MM.1S (cell line): Measurements from ENCODE around the gene DISC1.

Experiments used
- CTCF ChIP-seq: fragments of 300-600 bp; sonication (generic); IDR thresholded peaks from 2 replicates; pipeline ENCODE4 v1.5.1; 2016; ENCODE audit warnings: antibody characterized with exemption, low read length, mixed read lengths
- EZH2 ChIP-seq: fragments of 300-600 bp; sonication (generic); optimal IDR thresholded peaks from 2 replicates; pipeline ENCODE3; 2017; ENCODE audit warnings: low read depth, mild to moderate bottlenecking, antibody characterized with exemption, low read length, mixed read lengths
- EZH2phosphoT487 ChIP-seq: fragments of 300-600 bp; sonication (generic); IDR thresholded peaks from 2 replicates; pipeline ENCODE4 v1.6.1; 2018; ENCODE audit warnings: antibody characterized with exemption, low read length

GRCh38 chr1:231686384-231686783 lies 59.8 kb downstream of the DISC1 start:
- no peak for TF ChIP-seq CTCF
- no peak for TF ChIP-seq EZH2phosphoT487
- no peak for TF ChIP-seq EZH2
